Inferior parietal cortex (tissue), 1 donor: ENCODE data around the gene AUTS2.

ENCODE experiments used
- DNase-seq: peaks from one replicate; pipeline ENCODE4 v3.0.0-alpha.2; 2016; ENCODE audit errors: extremely low spot score

AUTS2 gene

GRCh38 chr7:69992938-69993337, 394.7 kb downstream of the AUTS2 start:
- DNase-seq = no peak

GRCh38 chr7:69994218-69994617, 395.9 kb downstream of the AUTS2 start:
- no peak for DNase-seq

- no peak for DNase-seq
Measured at GRCh38 chr7:69994886-69995542, 396.7 kb downstream of the AUTS2 start.

GRCh38 chr7:69996121-69996520, 397.8 kb downstream of the AUTS2 start:
- no peak for DNase-seq

GRCh38 chr7:70000737-70001348, 402.6 kb downstream of the AUTS2 start:
- DNase-seq = no peak

GRCh38 chr7:70005480-70005879, 407.2 kb downstream of the AUTS2 start:
- no peak for DNase-seq

- DNase-seq = no peak
Measured at GRCh38 chr7:70005891-70006260, 407.6 kb downstream of the AUTS2 start.

- DNase-seq = no peak
Measured at GRCh38 chr7:70006261-70006920, 408.1 kb downstream of the AUTS2 start.

GRCh38 chr7:70008466-70008865, 410.2 kb downstream of the AUTS2 start:
- DNase-seq = no peak

- DNase-seq = no peak
Measured at GRCh38 chr7:70014472-70015177, 416.4 kb downstream of the AUTS2 start.

- DNase-seq = no peak
Measured at GRCh38 chr7:70015353-70015752, 417.1 kb downstream of the AUTS2 start.

- DNase-seq = no peak
Measured at GRCh38 chr7:70016044-70016770, 417.9 kb downstream of the AUTS2 start.

- no peak for DNase-seq
Measured at GRCh38 chr7:70017357-70017756, 419.1 kb downstream of the AUTS2 start.

- no peak for DNase-seq
Measured at GRCh38 chr7:70018700-70019099, 420.4 kb downstream of the AUTS2 start.

GRCh38 chr7:70027867-70028266, 429.6 kb downstream of the AUTS2 start:
- no peak for DNase-seq

- no peak for DNase-seq
Measured at GRCh38 chr7:70028620-70029019, 430.3 kb downstream of the AUTS2 start.

- no peak for DNase-seq
Measured at GRCh38 chr7:70029993-70030392, 431.7 kb downstream of the AUTS2 start.

- no peak for DNase-seq
Measured at GRCh38 chr7:70030745-70031144, 432.5 kb downstream of the AUTS2 start.

GRCh38 chr7:70031245-70031644, 433.0 kb downstream of the AUTS2 start:
- DNase-seq = no peak

- no peak for DNase-seq
Measured at GRCh38 chr7:70032649-70033048, 434.4 kb downstream of the AUTS2 start.

GRCh38 chr7:70033226-70033625, 435.0 kb downstream of the AUTS2 start:
- DNase-seq = no peak

- no peak for DNase-seq
Measured at GRCh38 chr7:70034999-70035398, 436.7 kb downstream of the AUTS2 start.
